ENCODE measurements around the gene FAM221A.

GRCh38 chr7:23698822-23699221 lies 18.8 kb downstream of the FAM221A start:
- TF ChIP-seq EP300 (IDR thresholded peaks at IDR 0.05) = no peak
- no peak for TF ChIP-seq POLR2A (IDR thresholded peaks at IDR 0.05)
- no peak for TF ChIP-seq CTCF (IDR thresholded peaks at IDR 0.05)
- TF ChIP-seq POLR2AphosphoS5 (IDR thresholded peaks at IDR 0.05) = no peak
